Right lobe of liver (tissue), 6 donors: ENCODE measurements around the gene B3GNT5. TPM values are rescaled to one million over a fixed set of nuclear protein-coding genes. Genes with fewer than 3 reads are reported as not detected.
A peak's percentile ranks its signal among the peaks of the same experiment; 100 is the strongest.

Source experiments
- ATAC-seq, 4 donors: fragments of 200-7000 bp; cut with Tn5 transposase; one replicate each; pipeline ENCODE4 v1.9.1; 2020; ENCODE audit warnings: mild to moderate bottlenecking in 4 of 4, moderate library complexity in 4 of 4
- DNase-seq, 3 donors: peaks; one replicate each; pipeline ENCODE4 v3.0.0-alpha.2; 2020
- H3K27ac ChIP-seq, 3 donors: fragments of 200-600 bp; one replicate each; pipeline ENCODE4 v1.8.0; 2022
- H3K27me3 ChIP-seq, 2 donors: fragments of 200-600 bp; one replicate each; pipeline ENCODE4 v1.8.0; 2022
- H3K36me3 ChIP-seq, 4 donors: fragments of 200-600 bp; sonication (generic) in 1 of 4; one replicate each; pipeline versions ENCODE4 v1.5.1 to v1.8.0; 2017 to 2022; ENCODE audit warnings: control low read depth in 1 of 4
- H3K4me1 ChIP-seq, 4 donors: fragments of 200-600 bp; sonication (generic) in 1 of 4; one replicate each; pipeline versions ENCODE4 v1.5.1 to v1.8.0; 2017 to 2022; ENCODE audit warnings: control low read depth in 1 of 4
- H3K4me3 ChIP-seq, 3 donors: fragments of 200-600 bp; one replicate each; pipeline ENCODE4 v1.8.0; 2022
- H3K9me3 ChIP-seq, 4 donors: fragments of 200-600 bp; sonication (generic) in 1 of 4; one replicate each; pipeline versions ENCODE4 v1.5.1 to v1.8.0; 2017 to 2022; ENCODE audit warnings: control low read depth in 1 of 4
- CTCF ChIP-seq, 4 donors: fragments of 200-600 bp in 3 of 4; fragments of 450-650 bp in 1 of 4; IDR thresholded peaks; one replicate each; pipeline versions ENCODE4 v1.5.1 to v1.8.0; 2016 to 2022; ENCODE audit warnings: antibody characterized with exemption in 4 of 4, mild to moderate bottlenecking in 2 of 4
- POLR2A ChIP-seq: fragments of 450-650 bp; IDR thresholded peaks from one replicate; pipeline ENCODE4 v1.6.1; 2017; ENCODE audit warnings: antibody characterized with exemption, mild to moderate bottlenecking
- WGBS: methylation state at CpG from one replicate; pipeline ENCODE4 v1.1.6; 2018; ENCODE audit warnings: low coverage, low lambda C conversion rate; ENCODE audit not compliant: insufficient coverage; ENCODE audit errors: missing lambda C conversion rate; 5-methylcytosine and 5-hydroxymethylcytosine counted together
- intact Hi-C, 2 donors: fragments of 100-400 bp; cut with DNase I; formaldehyde crosslinking; loops; one replicate each; pipeline versions ENCODE4 v1.11.2 to v1.14.1; 2022
- total RNA-seq, 6 experiments: library from RNA; depleted of rRNA in 2 of 6; stranded (reverse); fragments of >200 nt in 2 of 6; fragmentation: NEBNext Ultra II Directional in 3 of 6; extraction: Animal tissue kit (Norgen Biotek cat#: 25700) in 3 of 6; gene quantifications; one replicate each; pipeline versions ENCODE4 v1.1.0 to v1.2.4, GENCODE V29; 2016 to 2023
- donor health status: DM: no; HTN: yes; CAD: no.
- donor health status: DM: no; HTN: no; CAD: no.
- donor health status: DM: no; HTN: no; CAD: no.
- donor health status: DM: no; HTN: yes; CAD: no.
- donor health status: DM: no; HTN: yes; CAD: no.

B3GNT5 gene
- total RNA-seq, 6 experiments from 2014 or later, result 0.27 to 12.5 (median 5.5) TPM

- ATAC-seq, result peak in 1 of 4 donors; percentile 91
- 72% methylated on average over 3 of the region's 4 CpGs for WGBS
- TF ChIP-seq CTCF (IDR thresholded peaks at IDR 0.05) (no peak), POLR2A (no peak)
Measured at GRCh38 chr3:183278479-183279088, 25.5 kb downstream of the B3GNT5 start.

GRCh38 chr3:183279371-183279770 is 26.3 kb downstream of the B3GNT5 start:
- WGBS, result 96% methylated on average over 3 of the region's 3 CpGs
- H3K36me3 ChIP-seq, result no peaks in the 10 kb centered on the region
- H3K4me3 ChIP-seq, result no peak overlapping the region
- intact Hi-C loops, result no loop called here
- no peaks in the 10 kb centered on the region for H3K27me3 ChIP-seq
- no peak for DNase-seq
- H3K27ac ChIP-seq, result no peak overlapping the region
- H3K4me1 ChIP-seq, result no peaks in the 10 kb centered on the region
- TF ChIP-seq CTCF (IDR thresholded peaks at IDR 0.05) (no peak), POLR2A (no peak)
- no peaks in the 10 kb centered on the region for H3K9me3 ChIP-seq
- ATAC-seq, result no peak

More at GRCh38 chr3:183278479-183279088, 25.5 kb downstream of the B3GNT5 start:
- H3K9me3 ChIP-seq, result no peaks in the 10 kb centered on the region
- H3K36me3 ChIP-seq, result no peaks in the 10 kb centered on the region
- no peaks in the 10 kb centered on the region for H3K27me3 ChIP-seq
- no peak overlapping the region for H3K27ac ChIP-seq
- no peak for DNase-seq
- intact Hi-C loops, result no loop called here
- H3K4me1 ChIP-seq, result no peaks in the 10 kb centered on the region
- no peak overlapping the region for H3K4me3 ChIP-seq

- Histone ChIP-seq H3K4me1 (peaks cover 0 to 12% (median 0%) of the 10 kb centered on the region in 4 donors), H3K36me3 (no peaks in the 10 kb centered on the region), H3K4me3 (no peak overlapping the region), H3K9me3 (no peaks in the 10 kb centered on the region), H3K27ac (no peak overlapping the region), H3K27me3 (peaks cover 0 to 4% of the 10 kb centered on the region in 2 donors)
- no peak for TF ChIP-seq CTCF (IDR thresholded peaks at IDR 0.05)
- no peak for TF ChIP-seq POLR2A
- no peak for DNase-seq
- 71% methylated on average over 8 of the region's 8 CpGs for WGBS
- no peak for ATAC-seq
- intact Hi-C loops, result no loop called here
Measured at GRCh38 chr3:183281126-183281797, 28.2 kb downstream of the B3GNT5 start.

GRCh38 chr3:183283886-183284285 is 30.8 kb downstream of the B3GNT5 start:
- peaks cover 0 to 12% (median 0%) of the 10 kb centered on the region in 4 donors for H3K4me1 ChIP-seq
- no peaks in the 10 kb centered on the region for H3K9me3 ChIP-seq
- peaks cover 0 to 4% of the 10 kb centered on the region in 2 donors for H3K27me3 ChIP-seq
- TF ChIP-seq POLR2A (no peak), CTCF (IDR thresholded peaks at IDR 0.05) (no peak)
- no peak overlapping the region for H3K27ac ChIP-seq
- ATAC-seq (no peak), DNase-seq (no peak)
- 66% methylated on average over 2 of the region's 2 CpGs for WGBS
- no peaks in the 10 kb centered on the region for H3K36me3 ChIP-seq
- H3K4me3 ChIP-seq, result no peak overlapping the region
- intact Hi-C loops, result no loop called here
